ENCODE data around the gene SIAE. TPM values are rescaled to one million over a fixed set of nuclear protein-coding genes. Genes with fewer than 3 reads are reported as not detected.

SIAE gene
- total and polyA plus RNA-seq, 10 of the 15 experiments (the other 5 are each of a cell fraction or from before 2014, with no cell fraction given) = 0.93 to 6.9 (median 4.2) TPM

DNA sequence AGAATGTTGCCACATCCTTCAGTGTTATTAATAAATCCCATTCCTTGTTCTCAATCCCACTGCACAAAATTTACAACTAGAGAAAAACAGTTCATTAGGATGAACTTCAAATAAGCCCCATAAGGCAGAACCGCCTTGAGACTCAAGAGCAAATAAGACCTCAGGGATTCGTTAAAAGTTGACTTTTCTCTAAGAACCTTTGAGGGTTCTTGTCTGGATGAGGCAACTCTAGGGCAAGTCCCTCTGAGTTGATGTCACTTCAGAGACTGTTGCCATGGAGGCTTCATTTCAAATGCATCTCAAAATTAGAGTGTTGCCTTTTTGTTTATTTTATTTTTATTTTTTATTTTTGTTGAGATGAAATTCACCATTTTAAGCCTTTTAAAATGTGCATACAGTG lies 82.1 kb downstream of the SIAE start:
- Histone ChIP-seq H4K20me1 (ENCODE audit: control insufficient read depth, insufficient read depth) (no peaks in the 10 kb centered on the region), H3K27ac (ENCODE audit: control insufficient read depth, insufficient read depth) (no peak overlapping the region), H3K27me3 (replicated peaks in 1 of 2; ENCODE audit: control insufficient read depth in 2 of 2, insufficient read depth in 2 of 2, low read length in 1 of 2) (no peaks in the 10 kb centered on the region), H3K4me1 (ENCODE audit: control insufficient read depth, insufficient read depth, low read length) (no peaks in the 10 kb centered on the region), H3K79me2 (ENCODE audit: control insufficient read depth, insufficient read depth, low read length) (no peaks in the 10 kb centered on the region), H3K4me3 (no peak overlapping the region), H2AFZ (ENCODE audit: control insufficient read depth, low read depth, low read length) (no peak overlapping the region), H3K9ac (ENCODE audit: control insufficient read depth, insufficient read depth, low read length) (no peak overlapping the region), H3K4me2 (ENCODE audit: control insufficient read depth, insufficient read depth) (no peak overlapping the region), H3K9me3 (replicated peaks; ENCODE audit: control insufficient read depth, insufficient read depth, low read length) (no peaks in the 10 kb centered on the region), H3K36me3 (ENCODE audit: control insufficient read depth in 2 of 2, insufficient read depth in 2 of 2, low read length in 1 of 2) (no peaks in the 10 kb centered on the region)
- intact Hi-C loops (cut with micrococcal nuclease; ENCODE audit: unreplicated experiment) (no loop called here), in situ Hi-C loops (cut with MboI) (no loop called here)
- CTCF ChIA-PET = no interaction called here
- FAIRE-seq = no peak
- POLR2A ChIA-PET = no interaction called here
- RAD21 ChIA-PET (ENCODE audit: unreplicated experiment) = no interaction called here
- TF ChIP-seq NFYB (IDR thresholded peaks at IDR 0.05; ENCODE audit: insufficient read depth, low read depth, low read length) = no peak
- TF ChIP-seq STAT1 (conservative IDR thresholded peaks at IDR 0.05) = no peak
- TF ChIP-seq RAD21 (IDR thresholded peaks at IDR 0.05; ENCODE audit: insufficient read depth, low read depth, low read length) = no peak
- TF ChIP-seq KAT2A (conservative IDR thresholded peaks at IDR 0.05; ENCODE audit: control insufficient read depth, low read depth, low read length) = no peak
- SMC1A ChIA-PET (ENCODE audit: uncharacterized antibody, unreplicated experiment) = no interaction called here
- DNase-seq (ENCODE audit: low read depth, low spot score) = no peak
- no TSS peak for BruUV-seq (replicated peaks)
- WGBS (ENCODE audit: insufficient coverage, insufficient replicate concordance, low lambda C conversion rate, missing lambda C conversion rate) = 54% methylated on average over 2 of the region's 2 CpGs
- ATAC-seq = no peak

DNA sequence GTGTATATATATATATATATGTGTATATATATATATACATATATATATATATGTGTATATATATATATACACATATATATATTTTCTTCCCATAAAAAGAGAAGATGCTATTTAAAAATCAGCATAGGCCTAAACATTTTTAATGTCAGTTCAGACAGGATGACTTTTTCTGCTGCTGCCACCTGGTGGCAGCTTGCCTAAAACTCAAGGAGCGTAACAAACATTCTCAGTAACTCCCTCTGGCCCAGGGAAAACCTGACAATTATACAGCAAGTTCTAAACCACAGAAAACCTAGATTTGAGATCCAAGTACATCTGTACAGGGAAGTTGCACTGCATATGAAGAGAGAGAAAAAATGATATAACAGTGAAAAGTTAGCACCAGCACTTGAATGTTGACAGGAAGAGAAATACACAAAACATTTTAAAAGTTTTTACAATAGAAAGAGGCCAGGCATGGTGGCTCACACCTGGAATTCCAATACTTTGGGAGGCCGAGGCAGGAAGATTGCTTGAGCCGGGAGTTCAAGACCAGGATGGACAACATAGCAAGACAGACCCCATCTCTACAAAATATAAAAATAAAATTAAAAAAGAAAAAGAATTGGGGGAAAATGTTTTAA lies 87.2 kb downstream of the SIAE start:
- ATAC-seq (peak; percentile 72), FAIRE-seq (peak; percentile 92), DNase-seq (ENCODE audit: low read depth, low spot score) (no peak)
- RAD21 ChIA-PET (ENCODE audit: unreplicated experiment) = interaction anchor here (1.2 to 2.0 kb wide), 3 partner anchors 168 to 518 kb away, joined by 3 to 7 read pairs (median 4); no protein-coding TSS in a partner anchor
- CTCF ChIA-PET = interaction anchor here (0.7 to 2.8 kb wide), 14 partner anchors 8 to 517 kb away, joined by 3 to 32 read pairs (median 5); no protein-coding TSS in a partner anchor
- no peak overlapping the region for H3K27ac ChIP-seq (ENCODE audit: control insufficient read depth, insufficient read depth)
- no peak overlapping the region for H2AFZ ChIP-seq (ENCODE audit: control insufficient read depth, low read depth, low read length)
- in situ Hi-C loops (cut with MboI) (loop anchor here (5.0 to 10.0 kb wide), 2 partner anchors 169 to 512 kb away; no protein-coding TSS in a partner anchor), intact Hi-C loops (cut with micrococcal nuclease; ENCODE audit: unreplicated experiment) (loop anchor here (1.0 kb wide), 2 partner anchors 171 to 517 kb away; no protein-coding TSS in a partner anchor)
- H3K4me3 ChIP-seq = no peak overlapping the region
- no peaks in the 10 kb centered on the region for H3K4me1 ChIP-seq (ENCODE audit: control insufficient read depth, insufficient read depth, low read length)
- H3K36me3 ChIP-seq (ENCODE audit: control insufficient read depth in 2 of 2, insufficient read depth in 2 of 2, low read length in 1 of 2) = no peaks in the 10 kb centered on the region
- no TSS peak for BruUV-seq (replicated peaks)
- peak; percentile 81 for TF ChIP-seq SMC3 (IDR thresholded peaks at IDR 0.05; ENCODE audit: borderline replicate concordance, low read length)
- TF ChIP-seq POU2F2 (IDR thresholded peaks at IDR 0.05; ENCODE audit: borderline replicate concordance, low read depth, low read length) = no peak
- peak; percentile 58 for TF ChIP-seq RAD21 (IDR thresholded peaks at IDR 0.05; ENCODE audit: insufficient read depth, low read depth, low read length)
- peak; percentile 62 for TF ChIP-seq PAX5 (IDR thresholded peaks at IDR 0.05; ENCODE audit: borderline replicate concordance, low read depth, low read length)
- TF ChIP-seq, protein P1, sequence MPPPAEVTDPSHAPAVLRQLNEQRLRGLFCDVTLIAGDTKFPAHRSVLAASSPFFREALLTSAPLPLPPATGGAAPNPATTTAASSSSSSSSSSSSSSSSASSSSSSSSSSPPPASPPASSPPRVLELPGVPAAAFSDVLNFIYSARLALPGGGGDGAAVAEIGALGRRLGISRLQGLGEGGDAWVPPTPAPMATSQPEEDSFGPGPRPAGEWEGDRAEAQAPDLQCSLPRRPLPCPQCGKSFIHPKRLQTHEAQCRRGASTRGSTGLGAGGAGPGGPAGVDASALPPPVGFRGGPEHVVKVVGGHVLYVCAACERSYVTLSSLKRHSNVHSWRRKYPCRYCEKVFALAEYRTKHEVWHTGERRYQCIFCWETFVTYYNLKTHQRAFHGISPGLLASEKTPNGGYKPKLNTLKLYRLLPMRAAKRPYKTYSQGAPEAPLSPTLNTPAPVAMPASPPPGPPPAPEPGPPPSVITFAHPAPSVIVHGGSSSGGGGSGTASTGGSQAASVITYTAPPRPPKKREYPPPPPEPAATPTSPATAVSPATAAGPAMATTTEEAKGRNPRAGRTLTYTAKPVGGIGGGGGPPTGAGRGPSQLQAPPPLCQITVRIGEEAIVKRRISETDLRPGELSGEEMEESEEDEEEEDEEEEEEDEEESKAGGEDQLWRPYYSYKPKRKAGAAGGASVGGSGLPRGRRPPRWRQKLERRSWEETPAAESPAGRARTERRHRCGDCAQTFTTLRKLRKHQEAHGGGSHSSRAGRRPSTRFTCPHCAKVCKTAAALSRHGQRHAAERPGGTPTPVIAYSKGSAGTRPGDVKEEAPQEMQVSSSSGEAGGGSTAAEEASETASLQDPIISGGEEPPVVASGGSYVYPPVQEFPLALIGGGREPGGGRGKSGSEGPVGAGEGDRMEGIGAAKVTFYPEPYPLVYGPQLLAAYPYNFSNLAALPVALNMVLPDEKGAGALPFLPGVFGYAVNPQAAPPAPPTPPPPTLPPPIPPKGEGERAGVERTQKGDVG (CRISPR knock-in tag; IDR thresholded peaks at IDR 0.05) = no peak
- TF ChIP-seq, protein P2, sequence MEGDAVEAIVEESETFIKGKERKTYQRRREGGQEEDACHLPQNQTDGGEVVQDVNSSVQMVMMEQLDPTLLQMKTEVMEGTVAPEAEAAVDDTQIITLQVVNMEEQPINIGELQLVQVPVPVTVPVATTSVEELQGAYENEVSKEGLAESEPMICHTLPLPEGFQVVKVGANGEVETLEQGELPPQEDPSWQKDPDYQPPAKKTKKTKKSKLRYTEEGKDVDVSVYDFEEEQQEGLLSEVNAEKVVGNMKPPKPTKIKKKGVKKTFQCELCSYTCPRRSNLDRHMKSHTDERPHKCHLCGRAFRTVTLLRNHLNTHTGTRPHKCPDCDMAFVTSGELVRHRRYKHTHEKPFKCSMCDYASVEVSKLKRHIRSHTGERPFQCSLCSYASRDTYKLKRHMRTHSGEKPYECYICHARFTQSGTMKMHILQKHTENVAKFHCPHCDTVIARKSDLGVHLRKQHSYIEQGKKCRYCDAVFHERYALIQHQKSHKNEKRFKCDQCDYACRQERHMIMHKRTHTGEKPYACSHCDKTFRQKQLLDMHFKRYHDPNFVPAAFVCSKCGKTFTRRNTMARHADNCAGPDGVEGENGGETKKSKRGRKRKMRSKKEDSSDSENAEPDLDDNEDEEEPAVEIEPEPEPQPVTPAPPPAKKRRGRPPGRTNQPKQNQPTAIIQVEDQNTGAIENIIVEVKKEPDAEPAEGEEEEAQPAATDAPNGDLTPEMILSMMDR (IDR thresholded peaks at IDR 0.05 in 2 of 3, conservative IDR thresholded peaks at IDR 0.05 in 1 of 3; ENCODE audit: control insufficient read depth in 2 of 3, extremely low read depth in 1 of 3, insufficient read depth in 1 of 3, low read depth in 3 of 3, low read length in 3 of 3) = peak; percentile 57 to 67 (median 66)
- SMC1A ChIA-PET (ENCODE audit: uncharacterized antibody, unreplicated experiment) = interaction anchor here (0.8 to 1.8 kb wide), 5 partner anchors 10 to 517 kb away, joined by 3 to 12 read pairs (median 6); no protein-coding TSS in a partner anchor
- H3K9ac ChIP-seq (ENCODE audit: control insufficient read depth, insufficient read depth, low read length) = no peak overlapping the region
- H3K4me2 ChIP-seq (ENCODE audit: control insufficient read depth, insufficient read depth) = no peak overlapping the region
- no peaks in the 10 kb centered on the region for H4K20me1 ChIP-seq (ENCODE audit: control insufficient read depth, insufficient read depth)
- no peaks in the 10 kb centered on the region for H3K79me2 ChIP-seq (ENCODE audit: control insufficient read depth, insufficient read depth, low read length)
- H3K9me3 ChIP-seq (replicated peaks; ENCODE audit: control insufficient read depth, insufficient read depth, low read length) = no peaks in the 10 kb centered on the region
- POLR2A ChIA-PET = no interaction called here
- H3K27me3 ChIP-seq (replicated peaks in 1 of 2; ENCODE audit: control insufficient read depth in 2 of 2, insufficient read depth in 2 of 2, low read length in 1 of 2) = no peaks in the 10 kb centered on the region; a peak in 1 of 4 replicates
- 2% methylated on average over 3 of the region's 3 CpGs for WGBS (ENCODE audit: insufficient coverage, insufficient replicate concordance, low lambda C conversion rate, missing lambda C conversion rate)
